Peyer's patch (tissue), 4 donors: Measurements from ENCODE around the gene TENT5C.

Experiments
- CTCF ChIP-seq, 6 experiments: fragments of 450-650 bp in 4 of 6; fragments of 200-600 bp in 2 of 6; sonication (generic) in 1 of 6; IDR thresholded peaks; one replicate each; pipeline ENCODE4 v1.5.1; 2017 to 2019; ENCODE audit warnings: antibody characterized with exemption in 6 of 6, mild to moderate bottlenecking in 3 of 6, moderate library complexity in 1 of 6
- POLR2A ChIP-seq, 2 donors: fragments of 450-650 bp; IDR thresholded peaks; one replicate each; pipeline ENCODE4 v1.5.1; 2017; ENCODE audit warnings: antibody characterized with exemption in 2 of 2, mild to moderate bottlenecking in 2 of 2, moderate library complexity in 2 of 2

- TF ChIP-seq CTCF (IDR thresholded peaks at IDR 0.05): no peak
- TF ChIP-seq POLR2A (IDR thresholded peaks at IDR 0.05): no peak
Measured at GRCh38 chr1:117627546-117628130, 21.8 kb downstream of the TENT5C start.
